GM12875 (cell line): Measurements from ENCODE around the gene PLD4.

Source experiments
- H3K4me3 ChIP-seq: one replicate; pipeline ENCODE4 v1.5.1; 2011; ENCODE audit warnings: low read depth, low read length, control low read depth
- TF ChIP-seq, protein P1 (sequence below): IDR thresholded peaks from 2 replicates; pipeline ENCODE4 v1.5.1; 2011; ENCODE audit warnings: low read depth, mild to moderate bottlenecking, control low read depth, inconsistent platforms, low read length, moderate library complexity, borderline replicate concordance; ENCODE audit not compliant: insufficient read depth

PLD4 gene

DNA sequence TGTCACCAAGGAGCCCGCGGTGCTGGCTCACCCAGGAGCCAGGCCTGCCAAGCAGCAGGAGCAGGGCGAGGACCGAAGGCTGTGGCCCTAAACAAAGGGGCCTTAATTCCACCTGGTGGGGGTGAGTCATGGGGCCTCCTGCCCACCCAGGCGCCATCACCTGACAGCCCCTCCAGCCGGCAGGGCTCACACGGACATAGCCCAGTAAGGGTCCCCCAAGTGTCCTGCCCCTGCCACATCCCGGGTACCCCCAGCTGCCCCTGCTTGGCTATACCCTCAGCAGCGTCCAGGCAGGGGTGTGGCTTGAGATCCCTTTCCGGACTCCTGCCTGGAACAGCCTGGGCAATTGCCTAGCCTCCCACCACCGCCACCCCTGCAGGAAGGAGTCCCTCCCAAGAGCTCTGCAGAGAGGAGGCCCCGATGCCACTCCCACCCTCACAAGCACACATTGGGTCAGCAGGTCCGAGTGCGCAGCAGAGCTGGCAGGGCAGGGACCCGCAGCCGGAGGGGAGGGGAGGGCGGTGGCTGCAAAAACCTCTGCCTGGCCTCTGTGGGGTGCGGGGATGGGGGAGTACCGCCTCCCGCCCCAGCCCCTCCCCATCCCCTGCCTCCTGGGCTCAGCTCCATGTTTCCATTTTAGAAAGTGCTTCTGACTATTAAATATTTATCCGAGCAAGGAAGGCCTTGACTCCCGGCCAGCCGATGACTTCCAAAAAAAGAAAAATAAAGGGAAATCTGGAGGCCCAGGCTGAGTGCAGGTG is 48.9 kb downstream of the PLD4 start:
- no peak overlapping the region for H3K4me3 ChIP-seq
- TF ChIP-seq, protein P1, sequence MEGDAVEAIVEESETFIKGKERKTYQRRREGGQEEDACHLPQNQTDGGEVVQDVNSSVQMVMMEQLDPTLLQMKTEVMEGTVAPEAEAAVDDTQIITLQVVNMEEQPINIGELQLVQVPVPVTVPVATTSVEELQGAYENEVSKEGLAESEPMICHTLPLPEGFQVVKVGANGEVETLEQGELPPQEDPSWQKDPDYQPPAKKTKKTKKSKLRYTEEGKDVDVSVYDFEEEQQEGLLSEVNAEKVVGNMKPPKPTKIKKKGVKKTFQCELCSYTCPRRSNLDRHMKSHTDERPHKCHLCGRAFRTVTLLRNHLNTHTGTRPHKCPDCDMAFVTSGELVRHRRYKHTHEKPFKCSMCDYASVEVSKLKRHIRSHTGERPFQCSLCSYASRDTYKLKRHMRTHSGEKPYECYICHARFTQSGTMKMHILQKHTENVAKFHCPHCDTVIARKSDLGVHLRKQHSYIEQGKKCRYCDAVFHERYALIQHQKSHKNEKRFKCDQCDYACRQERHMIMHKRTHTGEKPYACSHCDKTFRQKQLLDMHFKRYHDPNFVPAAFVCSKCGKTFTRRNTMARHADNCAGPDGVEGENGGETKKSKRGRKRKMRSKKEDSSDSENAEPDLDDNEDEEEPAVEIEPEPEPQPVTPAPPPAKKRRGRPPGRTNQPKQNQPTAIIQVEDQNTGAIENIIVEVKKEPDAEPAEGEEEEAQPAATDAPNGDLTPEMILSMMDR, result no peak

DNA sequence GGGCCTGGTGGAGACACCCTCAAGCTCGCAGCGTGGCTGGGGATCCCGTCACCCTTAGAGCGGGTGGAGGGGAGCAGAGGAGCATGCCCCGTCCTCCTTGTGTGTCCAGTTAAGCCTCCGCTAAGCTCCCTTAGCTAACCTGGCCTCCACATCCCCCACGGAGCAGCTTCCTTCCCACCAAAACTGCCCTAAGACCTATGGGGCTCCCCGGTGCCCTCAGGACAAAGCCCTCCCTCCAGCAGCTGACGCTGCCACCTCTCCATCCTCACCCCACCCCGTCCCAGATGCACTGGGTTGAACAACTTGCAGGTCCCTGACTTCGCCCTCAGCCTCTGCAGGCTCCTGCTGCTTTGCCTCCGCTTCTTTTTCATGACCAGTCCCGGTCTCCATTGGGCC is 49.5 kb downstream of the PLD4 start:
- TF ChIP-seq, protein P1, result no peak
- H3K4me3 ChIP-seq, result no peak overlapping the region

DNA sequence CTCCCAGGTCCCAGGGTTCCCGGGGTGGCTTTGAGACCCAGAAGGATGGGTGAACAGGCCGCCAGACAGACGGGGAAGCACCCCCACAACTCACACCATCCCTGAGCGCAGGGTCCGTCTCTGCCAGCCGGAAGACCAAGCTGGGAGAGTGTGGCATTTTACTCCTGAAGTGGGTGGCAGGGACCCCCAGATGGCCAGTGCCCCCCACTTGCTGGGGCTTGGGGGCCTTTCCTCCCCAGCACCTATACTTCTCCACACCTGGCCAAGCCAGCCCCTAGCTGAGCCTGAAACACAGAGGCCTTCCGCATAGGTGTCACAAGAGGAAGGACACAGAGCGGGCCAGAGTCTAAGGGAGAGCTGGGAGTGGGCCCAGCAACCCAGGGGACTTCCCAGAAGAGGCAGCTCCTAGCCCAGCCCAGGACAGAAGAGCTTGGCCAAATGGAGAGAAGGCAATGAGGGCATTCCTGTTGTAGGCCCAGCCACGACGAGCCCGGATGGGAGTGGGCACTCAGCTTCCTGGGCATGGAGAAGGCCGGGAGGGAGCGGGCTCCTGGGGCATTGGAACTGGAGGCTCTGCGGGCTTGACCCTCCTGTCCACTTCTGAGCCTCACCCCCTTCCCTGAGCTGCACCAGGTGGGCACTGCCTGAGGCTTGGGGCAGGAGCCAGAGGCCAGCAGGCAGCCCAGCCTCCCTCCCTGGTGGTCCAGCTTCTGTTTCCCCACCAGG is 50.1 kb downstream of the PLD4 start:
- TF ChIP-seq, protein P1, result no peak
- no peak overlapping the region for H3K4me3 ChIP-seq

DNA sequence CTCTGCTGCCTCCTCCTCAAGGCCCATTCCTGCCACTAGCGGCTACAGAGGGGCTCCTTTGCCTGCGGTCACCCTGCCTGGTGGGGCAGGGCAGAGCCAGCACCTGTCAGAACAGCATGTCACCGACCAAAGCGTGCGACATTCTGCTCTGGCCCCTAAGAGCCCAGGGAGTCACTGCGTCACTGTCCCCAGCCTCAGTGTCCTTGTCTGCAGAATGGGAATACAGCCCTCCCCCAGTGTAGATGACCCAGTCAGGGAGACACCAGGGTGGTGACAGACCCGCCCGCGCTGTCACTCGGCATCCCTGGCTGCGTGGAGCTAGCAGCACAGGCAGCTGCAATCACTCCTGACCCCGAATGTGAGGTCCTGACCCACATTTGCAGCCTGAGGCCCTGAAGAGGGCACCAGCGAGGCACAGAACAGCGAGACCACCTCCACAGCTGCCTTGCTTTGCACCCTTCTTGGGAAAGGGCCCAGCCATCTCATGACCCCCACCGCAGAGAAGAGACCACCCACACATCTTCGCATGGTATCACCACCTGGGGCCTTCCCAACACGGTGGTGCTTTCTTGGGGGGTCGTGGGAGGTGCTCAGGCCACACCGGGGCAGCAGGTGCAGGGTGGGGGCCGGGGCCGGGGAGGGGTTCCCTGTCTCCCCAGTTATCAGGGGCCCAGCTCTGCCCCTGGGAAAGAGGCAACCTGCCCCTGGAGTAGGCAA is 51.0 kb downstream of the PLD4 start:
- TF ChIP-seq, protein P1, result peak; percentile 55; the same call in 1 of the 2 replicates
- no peak overlapping the region for H3K4me3 ChIP-seq

DNA sequence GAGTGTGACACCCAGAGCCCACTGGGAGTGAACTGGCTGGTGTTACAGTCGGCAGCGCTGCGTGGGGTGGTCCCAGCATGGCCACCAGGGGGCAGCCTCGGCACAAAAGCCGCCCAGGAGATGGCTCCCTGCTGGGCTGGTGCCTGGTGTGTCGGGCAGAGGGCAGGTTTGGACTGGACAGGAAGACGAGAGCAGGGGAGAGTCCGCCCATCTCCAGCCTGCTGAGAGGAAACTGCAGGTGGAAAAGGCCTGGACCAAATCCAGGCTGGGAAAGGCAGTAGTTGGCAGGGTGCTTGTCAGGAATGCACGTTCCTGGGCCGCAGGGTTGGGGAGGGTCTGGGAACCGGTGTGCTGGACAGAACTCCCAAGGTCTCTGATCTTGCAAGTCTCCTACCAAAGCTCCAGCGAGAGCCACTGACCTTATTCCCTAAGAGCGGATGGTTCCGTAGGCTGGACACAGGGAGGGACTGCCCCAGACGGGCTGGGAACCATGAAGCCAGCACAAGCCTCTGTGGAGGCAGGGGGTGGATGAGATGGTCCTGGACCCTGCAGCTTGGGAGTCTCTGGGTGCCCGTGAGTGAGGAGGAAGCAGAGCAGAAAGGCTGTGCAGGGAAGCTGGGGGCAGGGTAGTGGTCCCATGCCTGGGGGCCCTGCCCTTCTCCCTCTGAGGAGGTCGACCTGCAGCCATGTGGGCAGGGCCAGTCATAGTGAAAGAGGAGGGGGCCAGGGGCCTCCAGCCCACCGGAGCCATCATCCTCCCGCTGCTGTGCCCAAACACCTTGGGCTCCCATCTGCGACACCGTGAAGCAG is 51.7 kb downstream of the PLD4 start:
- TF ChIP-seq, protein P1, result peak; percentile 90
- no peak overlapping the region for H3K4me3 ChIP-seq

DNA sequence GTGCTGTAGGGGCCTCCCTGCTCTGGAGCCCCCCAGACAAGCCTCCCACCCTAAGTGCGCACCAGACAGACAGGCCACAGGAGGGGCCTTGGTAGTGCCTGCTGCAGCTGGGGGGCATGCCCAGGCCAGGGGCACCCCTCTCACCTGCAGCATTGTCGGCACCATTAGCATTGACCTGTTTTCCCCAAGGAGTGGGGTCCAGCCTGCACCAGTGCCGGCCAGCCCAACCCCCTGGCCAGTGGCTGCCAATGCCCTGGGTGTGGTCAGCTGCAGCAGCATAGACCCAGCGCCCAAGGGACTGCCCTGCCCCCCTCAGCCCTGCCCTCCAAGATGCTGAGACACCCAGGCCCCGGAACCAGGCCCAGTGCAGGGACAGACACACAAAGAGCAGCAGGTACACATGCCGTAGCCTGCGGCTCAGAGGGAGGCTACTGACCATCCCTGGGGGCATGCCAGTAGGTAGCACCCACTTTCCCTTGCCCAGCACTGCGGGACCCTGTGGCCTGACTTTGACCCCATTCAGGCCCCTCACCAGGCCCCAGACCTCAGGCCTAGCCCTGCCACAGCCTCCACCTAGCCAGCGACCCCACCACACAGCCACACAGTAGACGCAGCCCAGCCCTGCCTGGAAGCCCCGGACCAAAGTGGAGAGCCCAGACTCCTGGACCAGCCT is 52.5 kb downstream of the PLD4 start:
- no peak overlapping the region for H3K4me3 ChIP-seq
- TF ChIP-seq, protein P1, result no peak
